Effector memory CD8-positive, alpha-beta T cell (primary cell): Measurements from ENCODE around the gene ZKSCAN7.
"Not testable (repeated sequence)": the region's sequence is repeated elsewhere in the genome, so short reads cannot be mapped to it uniquely, and the experiment has no call there.

ENCODE experiments used
- ATAC-seq: fragments of 150-1000 bp; cut with Tn5 transposase; replicated peaks from 2 replicates; pipeline ENCODE4 v1.10.0; 2021; ENCODE audit warnings: mild to moderate bottlenecking, moderate library complexity
- DNase-seq, 3 experiments: peaks; one replicate each; pipeline ENCODE4 v3.0.0; 2021
- H3K27ac Mint-ChIP-seq, 2 donors: one replicate each; pipeline ENCODE4 v1.8.0; 2022; ENCODE audit warnings: mild to moderate bottlenecking in 2 of 2, mixed read lengths in 2 of 2, moderate library complexity in 2 of 2
- H3K27me3 Mint-ChIP-seq, 2 donors: one replicate each; pipeline ENCODE4 v1.8.0; 2022; ENCODE audit warnings: mixed read lengths in 2 of 2
- H3K36me3 Mint-ChIP-seq: one replicate; pipeline ENCODE4 v1.8.0; 2022; ENCODE audit warnings: mild to moderate bottlenecking, moderate library complexity, mixed read lengths; ENCODE audit not compliant: insufficient read depth
- H3K4me1 Mint-ChIP-seq, 2 donors: one replicate each; pipeline ENCODE4 v1.8.0; 2022; ENCODE audit warnings: low read depth in 2 of 2, mixed read lengths in 2 of 2
- H3K4me3 Mint-ChIP-seq, 2 donors: one replicate each; pipeline ENCODE4 v1.8.0; 2022; ENCODE audit warnings: mild to moderate bottlenecking in 2 of 2, mixed read lengths in 2 of 2, moderate library complexity in 2 of 2
- H3K9me3 Mint-ChIP-seq, 2 donors: one replicate each; pipeline ENCODE4 v1.8.0; 2022; ENCODE audit warnings: mixed read lengths in 2 of 2

ZKSCAN7 gene

GRCh38 chr3:44530911-44531310 is 24.1 kb upstream of the ZKSCAN7 start:
- Mint-ChIP-seq H3K4me3 (no peak overlapping the region), H3K27ac (no peak overlapping the region), H3K4me1 (peaks cover 0 to 3% of the 10 kb centered on the region in 2 donors), H3K27me3 (peaks cover 29 to 51% of the 10 kb centered on the region in 2 donors), H3K9me3 (no peaks in the 10 kb centered on the region), H3K36me3 (no peaks in the 10 kb centered on the region)
- no peak for ATAC-seq
- no peak for DNase-seq

- ATAC-seq, H3K27ac Mint-ChIP-seq, H3K36me3 Mint-ChIP-seq, H3K9me3 Mint-ChIP-seq, DNase-seq, H3K4me3 Mint-ChIP-seq, H3K4me1 Mint-ChIP-seq: not testable (repeated sequence)
- H3K27me3 Mint-ChIP-seq, result peaks cover 49 to 57% of the 10 kb centered on the region in 2 donors
Observed at GRCh38 chr3:44534659-44535058, 20.3 kb upstream of the ZKSCAN7 start.

- Mint-ChIP-seq H3K4me1 (peaks cover 0 to 3% of the 10 kb centered on the region in 2 donors), H3K9me3 (no peaks in the 10 kb centered on the region), H3K27me3 (peaks cover 50 to 60% of the 10 kb centered on the region in 2 donors), H3K27ac (no peak overlapping the region), H3K4me3 (no peak overlapping the region), H3K36me3 (no peaks in the 10 kb centered on the region)
- no peak for DNase-seq
- no peak for ATAC-seq
Observed at GRCh38 chr3:44535364-44535763, 19.6 kb upstream of the ZKSCAN7 start.

DNA sequence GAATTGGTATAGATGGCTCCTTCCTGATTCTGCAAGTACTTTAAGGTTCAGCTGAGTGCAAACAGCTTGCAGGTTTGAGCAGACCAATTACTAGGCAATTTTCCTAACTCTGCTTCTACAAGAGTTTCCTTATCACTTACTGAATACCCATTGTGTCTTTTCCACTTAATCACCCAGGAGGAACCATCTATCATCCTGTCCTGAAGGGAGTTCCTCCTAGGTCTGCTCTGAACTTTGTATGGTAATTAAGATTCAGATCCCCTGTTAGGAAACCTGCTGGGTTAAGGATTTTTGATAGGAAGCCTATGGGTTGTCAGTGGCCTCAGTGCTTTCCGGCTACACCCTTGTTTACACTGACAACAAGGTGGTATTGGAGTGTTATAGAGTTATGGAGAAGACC is 10.2 kb upstream of the ZKSCAN7 start:
- H3K4me3 Mint-ChIP-seq, DNase-seq, H3K36me3 Mint-ChIP-seq, H3K4me1 Mint-ChIP-seq, H3K27ac Mint-ChIP-seq, ATAC-seq, H3K9me3 Mint-ChIP-seq: not testable (repeated sequence)
- peaks cover 27 to 31% of the 10 kb centered on the region in 2 donors for H3K27me3 Mint-ChIP-seq

DNA sequence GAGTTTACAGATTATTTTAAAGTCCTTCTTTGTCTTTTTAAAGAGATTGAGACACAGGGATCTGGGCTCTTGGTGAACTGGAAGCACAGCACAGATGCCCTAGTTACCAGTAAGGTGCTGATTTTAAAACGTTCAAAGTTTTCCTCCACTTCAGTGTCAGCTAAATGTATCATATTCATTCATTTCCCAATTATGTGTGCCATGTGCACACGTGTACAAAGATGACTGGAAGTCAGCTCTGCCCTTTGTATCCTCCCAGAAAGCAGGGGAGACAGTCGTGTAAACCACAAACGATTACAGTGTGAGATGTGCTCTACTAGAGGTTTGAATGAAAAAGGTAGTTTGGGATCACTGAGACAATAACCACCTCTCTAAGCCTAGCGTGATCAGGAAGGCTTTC is 730 bp downstream of the ZKSCAN7 start:
- H3K27me3 Mint-ChIP-seq, result peaks cover 7% of the 10 kb centered on the region in 2 donors
- H3K36me3 Mint-ChIP-seq, result peaks cover 4% of the 10 kb centered on the region
- H3K27ac Mint-ChIP-seq, result peak overlapping the region; percentile 76 to 90
- ATAC-seq (no peak), DNase-seq (no peak)
- peak overlapping the region; percentile 88 to 90 for H3K4me3 Mint-ChIP-seq
- H3K9me3 Mint-ChIP-seq, result peaks cover 0 to 2% of the 10 kb centered on the region in 2 donors
- peaks cover 14 to 18% of the 10 kb centered on the region in 2 donors for H3K4me1 Mint-ChIP-seq

- Mint-ChIP-seq H3K27ac (no peak overlapping the region), H3K36me3 (peaks cover 4% of the 10 kb centered on the region), H3K9me3 (peaks cover 0 to 2% of the 10 kb centered on the region in 2 donors), H3K27me3 (no peaks in the 10 kb centered on the region), H3K4me1 (peaks cover 14 to 18% of the 10 kb centered on the region in 2 donors), H3K4me3 (no peak overlapping the region)
- no peak for ATAC-seq
- DNase-seq, result no peak
Observed at GRCh38 chr3:44557074-44557473, 2.1 kb downstream of the ZKSCAN7 start.

GRCh38 chr3:44561076-44561475 is 6.1 kb downstream of the ZKSCAN7 start:
- ATAC-seq (no peak), DNase-seq (no peak)
- H3K27ac Mint-ChIP-seq, result no peak overlapping the region
- H3K9me3 Mint-ChIP-seq, result peaks cover 5 to 8% of the 10 kb centered on the region in 2 donors
- peaks cover 3 to 14% of the 10 kb centered on the region in 2 donors for H3K4me1 Mint-ChIP-seq
- peaks cover 2% of the 10 kb centered on the region for H3K36me3 Mint-ChIP-seq
- no peaks in the 10 kb centered on the region for H3K27me3 Mint-ChIP-seq
- no peak overlapping the region for H3K4me3 Mint-ChIP-seq

DNA sequence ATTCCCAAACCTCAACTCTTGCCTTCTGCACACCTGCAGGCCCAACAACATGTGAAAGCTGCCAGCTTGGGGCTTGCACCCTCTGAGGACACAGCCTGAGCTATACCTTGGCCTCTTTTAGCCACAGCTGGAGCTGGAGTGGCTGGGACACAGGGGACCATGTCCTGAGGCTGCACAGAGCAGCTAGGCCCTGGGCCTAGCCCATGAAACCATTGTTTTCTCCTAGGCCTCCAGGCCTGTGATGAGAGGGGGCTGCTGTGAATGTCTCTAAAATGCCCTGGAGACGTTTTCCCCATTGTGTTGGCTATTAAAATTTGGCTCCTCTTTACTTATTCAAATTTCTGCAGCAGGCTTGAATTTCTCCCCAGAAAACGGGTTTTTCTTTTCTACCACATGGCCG is 7.2 kb downstream of the ZKSCAN7 start:
- Mint-ChIP-seq H3K27me3 (no peaks in the 10 kb centered on the region), H3K9me3 (peaks cover 8 to 13% of the 10 kb centered on the region in 2 donors), H3K27ac (no peak overlapping the region), H3K36me3 (peaks cover 2% of the 10 kb centered on the region), H3K4me3 (no peak overlapping the region), H3K4me1 (peaks cover 2 to 12% of the 10 kb centered on the region in 2 donors)
- DNase-seq, result no peak
- ATAC-seq, result no peak

- Mint-ChIP-seq H3K9me3 (peaks cover 25 to 49% of the 10 kb centered on the region in 2 donors), H3K36me3 (peaks cover 19% of the 10 kb centered on the region), H3K4me1 (peaks cover 0 to 8% of the 10 kb centered on the region in 2 donors), H3K4me3 (no peak overlapping the region), H3K27ac (no peak overlapping the region), H3K27me3 (no peaks in the 10 kb centered on the region)
- no peak for DNase-seq
- no peak for ATAC-seq
Observed at GRCh38 chr3:44568561-44568960, 13.6 kb downstream of the ZKSCAN7 start.

DNA sequence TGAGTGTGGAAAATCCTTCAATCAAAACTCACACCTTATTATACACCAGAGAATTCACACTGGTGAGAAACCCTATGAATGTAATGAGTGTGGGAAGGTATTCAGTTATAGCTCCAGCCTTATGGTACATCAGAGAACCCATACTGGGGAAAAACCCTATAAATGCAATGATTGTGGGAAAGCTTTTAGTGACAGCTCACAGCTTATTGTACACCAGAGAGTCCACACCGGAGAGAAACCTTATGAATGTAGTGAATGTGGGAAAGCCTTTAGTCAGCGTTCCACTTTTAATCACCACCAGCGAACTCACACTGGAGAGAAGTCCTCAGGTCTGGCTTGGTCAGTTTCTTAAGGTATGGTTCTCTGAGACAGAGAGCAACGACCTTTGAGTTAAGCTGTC is 16.0 kb downstream of the ZKSCAN7 start:
- no peak overlapping the region for H3K27ac Mint-ChIP-seq
- no peaks in the 10 kb centered on the region for H3K27me3 Mint-ChIP-seq
- H3K36me3 Mint-ChIP-seq, result peaks cover 16% of the 10 kb centered on the region
- peaks cover 20 to 41% of the 10 kb centered on the region in 2 donors for H3K9me3 Mint-ChIP-seq
- ATAC-seq (no peak), DNase-seq (no peak)
- no peaks in the 10 kb centered on the region for H3K4me1 Mint-ChIP-seq
- H3K4me3 Mint-ChIP-seq, result no peak overlapping the region

DNA sequence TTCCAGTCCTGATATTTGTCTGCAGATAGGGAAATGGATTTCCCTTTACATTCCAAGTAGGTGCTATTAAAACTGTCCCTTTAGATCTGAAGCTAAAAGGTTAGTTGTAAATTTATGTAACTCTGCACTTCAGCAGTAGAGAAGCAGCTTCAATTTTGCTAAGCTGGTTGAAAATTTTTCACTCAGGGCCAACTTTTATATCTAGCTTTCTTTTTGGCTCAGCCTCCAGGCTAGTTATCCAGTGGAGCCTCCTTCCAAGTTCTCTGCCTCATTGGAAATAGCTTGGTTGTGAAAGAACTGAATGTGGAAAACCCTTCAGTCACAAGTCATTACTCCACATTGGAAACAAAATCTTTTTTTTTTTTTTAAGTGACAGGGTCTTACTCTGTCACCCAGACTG is 21.6 kb downstream of the ZKSCAN7 start:
- Mint-ChIP-seq H3K36me3 (peaks cover 6% of the 10 kb centered on the region), H3K27me3 (no peaks in the 10 kb centered on the region), H3K4me3 (no peak overlapping the region), H3K9me3 (peaks cover 3 to 15% of the 10 kb centered on the region in 2 donors), H3K27ac (no peak overlapping the region), H3K4me1 (no peaks in the 10 kb centered on the region)
- ATAC-seq, result no peak
- no peak for DNase-seq

DNA sequence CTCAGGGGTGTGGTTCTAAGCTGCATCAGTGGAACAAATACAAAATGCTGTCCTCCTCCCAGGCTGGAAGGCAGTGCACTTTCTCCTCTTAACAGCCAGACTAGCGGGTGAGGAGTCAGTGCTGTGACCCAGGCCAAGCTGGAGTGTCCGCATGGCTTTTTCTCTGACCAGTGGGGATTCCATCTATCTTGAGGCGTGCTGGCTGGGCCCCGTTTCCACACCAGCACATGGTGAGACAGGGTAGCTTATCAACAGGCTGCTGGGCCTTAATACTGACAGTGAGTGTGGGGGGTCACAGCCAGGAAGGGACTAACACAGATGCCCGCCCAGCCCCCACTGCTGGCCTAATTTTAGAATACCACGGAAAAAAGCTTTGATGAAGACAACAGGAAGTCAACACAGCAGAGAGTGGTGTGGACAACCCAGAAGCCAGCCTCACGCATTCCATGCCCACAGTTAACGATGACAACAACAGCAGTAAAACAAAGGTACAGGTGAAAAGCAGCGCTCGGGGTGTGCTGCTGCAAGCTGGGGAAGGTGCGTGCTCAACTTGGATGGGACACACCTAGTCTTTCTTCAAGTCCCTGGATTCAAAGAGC is 22.5 kb downstream of the ZKSCAN7 start:
- not testable (repeated sequence) for H3K4me3 Mint-ChIP-seq, H3K36me3 Mint-ChIP-seq, H3K27ac Mint-ChIP-seq, H3K27me3 Mint-ChIP-seq, H3K9me3 Mint-ChIP-seq, H3K4me1 Mint-ChIP-seq, DNase-seq
- ATAC-seq, result peak; percentile 42

DNA sequence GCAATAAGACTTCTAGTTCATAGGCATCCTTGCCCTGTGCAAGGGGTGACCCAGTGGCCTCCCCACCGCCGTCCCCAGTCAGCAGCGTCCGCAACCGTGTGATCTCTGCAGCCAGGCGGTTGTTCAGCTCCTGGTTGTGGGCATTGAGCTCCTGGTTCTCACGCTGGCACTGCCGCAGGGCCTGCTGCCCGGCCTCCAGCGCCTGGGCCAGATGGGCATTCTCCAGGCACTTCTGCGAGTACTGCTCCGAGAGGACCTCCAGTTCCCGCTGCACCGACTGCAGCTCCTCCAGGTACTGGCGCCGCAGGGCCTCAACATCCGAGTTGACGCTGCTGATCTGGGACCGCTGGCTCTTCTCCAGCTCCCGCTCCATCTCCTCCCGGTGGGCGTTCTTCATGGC is 23.3 kb downstream of the ZKSCAN7 start:
- not testable (repeated sequence) for H3K36me3 Mint-ChIP-seq, H3K4me3 Mint-ChIP-seq, H3K27ac Mint-ChIP-seq, H3K27me3 Mint-ChIP-seq, H3K9me3 Mint-ChIP-seq, DNase-seq, H3K4me1 Mint-ChIP-seq, ATAC-seq

DNA sequence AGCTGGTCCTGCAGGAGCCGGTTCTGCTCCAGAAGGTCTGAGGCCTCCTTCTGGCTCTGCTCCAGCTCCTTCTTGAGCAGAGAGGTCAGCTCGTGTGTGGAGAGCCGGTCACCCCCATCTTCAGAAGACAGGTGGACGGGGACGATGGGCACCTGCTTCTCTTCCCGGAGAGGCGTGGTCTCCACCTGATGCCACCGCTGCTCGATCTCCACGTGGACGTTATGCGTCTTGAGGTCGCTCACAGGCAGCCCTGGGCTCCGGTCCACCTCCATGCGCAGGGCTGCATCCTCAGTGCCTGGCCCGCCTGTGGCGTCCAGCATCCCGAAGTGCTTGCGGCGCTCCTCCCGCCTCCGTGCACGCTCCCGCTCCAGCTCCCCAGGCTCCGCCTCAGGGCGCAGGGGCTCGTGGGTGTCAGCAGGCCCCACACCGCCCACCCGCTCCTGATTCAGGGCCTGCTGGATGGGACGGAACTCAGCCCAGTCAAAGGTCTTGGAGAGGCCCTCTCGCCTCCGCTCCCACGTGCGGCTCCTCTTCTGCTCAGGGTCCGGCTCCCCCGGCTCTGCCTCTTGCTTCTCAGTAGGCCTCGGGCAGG is 24.0 kb downstream of the ZKSCAN7 start:
- H3K36me3 Mint-ChIP-seq, H3K27ac Mint-ChIP-seq, H3K4me1 Mint-ChIP-seq, H3K4me3 Mint-ChIP-seq, DNase-seq, ATAC-seq: not testable (repeated sequence)
- H3K9me3 Mint-ChIP-seq, result peaks cover 3 to 14% of the 10 kb centered on the region in 2 donors
- H3K27me3 Mint-ChIP-seq, result peaks cover 7 to 10% of the 10 kb centered on the region in 2 donors
